ENCODE results near the gene CREB3.

GRCh38 chr9:35778496-35778895 lies 46.0 kb downstream of the CREB3 start:
- TF ChIP-seq CTCF (IDR thresholded peaks at IDR 0.05) (no peak), POLR2A (IDR thresholded peaks at IDR 0.05) (no peak), POLR2AphosphoS5 (IDR thresholded peaks at IDR 0.05; ENCODE audit: insufficient read depth in 1 of 2, low read depth in 1 of 2) (no peak)

Measured in vagina (tissue), 2 donors.